CD4-positive, alpha-beta memory T cell (primary cell): ENCODE data around the gene CGA. TPM values are rescaled to one million over a fixed set of nuclear protein-coding genes. Genes with fewer than 3 reads are reported as not detected.
"Not testable (repeated sequence)": the region's sequence is repeated elsewhere in the genome, so short reads cannot be mapped to it uniquely, and the experiment has no call there.

Experiments used
- CTCF ChIA-PET: fragments of 350-600 bp; sonication (Branson Sonifier 250); formaldehyde crosslinking; loops from one replicate; lab custom pipeline; 2021; ENCODE audit warnings: inconsistent platforms; ENCODE audit not compliant: partially characterized antibody; lab: Charles Lee
- POLR2A ChIA-PET: fragments of 350-600 bp; sonication (Branson Sonifier 250); formaldehyde crosslinking; loops from one replicate; lab custom pipeline; 2021; ENCODE audit not compliant: partially characterized antibody; lab: Charles Lee
- DNase-seq, 5 donors: peaks; one replicate each; pipeline versions ENCODE4 v3.0.0 to v3.0.0-alpha.2; 2020 to 2022; ENCODE audit warnings: mixed read lengths in 1 of 5
- H3K27ac ChIP-seq: one replicate; pipeline ENCODE4 v1.7.0; 2013; ENCODE audit warnings: low read depth, low read length
- H3K27me3 ChIP-seq: 2 replicates; pipeline ENCODE4 v1.7.0; 2013; ENCODE audit warnings: mild to moderate bottlenecking, low read length, moderate library complexity; ENCODE audit not compliant: insufficient read depth
- H3K36me3 ChIP-seq: 2 replicates; pipeline ENCODE4 v1.7.0; 2013; ENCODE audit warnings: mild to moderate bottlenecking, low read length, moderate library complexity; ENCODE audit not compliant: insufficient read depth
- H3K4me1 ChIP-seq: 2 replicates; pipeline ENCODE4 v1.7.0; 2013; ENCODE audit warnings: mild to moderate bottlenecking, low read length, moderate library complexity; ENCODE audit not compliant: insufficient read depth
- H3K4me3 ChIP-seq, 2 donors: one replicate each; pipeline ENCODE4 v1.7.0; 2013; ENCODE audit warnings: low read length in 2 of 2, mild to moderate bottlenecking in 1 of 2
- H3K9me3 ChIP-seq, 2 donors: one replicate each; pipeline ENCODE4 v1.7.0; 2013; ENCODE audit warnings: low read length in 2 of 2, control low read depth in 1 of 2; ENCODE audit not compliant: control insufficient read depth in 1 of 2
- H3K27ac Mint-ChIP-seq, 7 donors: one replicate each; pipeline ENCODE4 v1.8.0; 2020 to 2021; ENCODE audit warnings: mixed read lengths in 7 of 7, mild to moderate bottlenecking in 6 of 7, inconsistent platforms in 3 of 7, moderate library complexity in 3 of 7
- H3K27me3 Mint-ChIP-seq, 2 donors: one replicate each; pipeline ENCODE4 v1.8.0; 2020 to 2021; ENCODE audit warnings: mixed read lengths in 2 of 2
- H3K36me3 Mint-ChIP-seq, 2 donors: one replicate each; pipeline ENCODE4 v1.8.0; 2020 to 2021; ENCODE audit warnings: mixed read lengths in 2 of 2, inconsistent platforms in 1 of 2, mild to moderate bottlenecking in 1 of 2
- H3K4me1 Mint-ChIP-seq, 4 donors: one replicate each; pipeline ENCODE4 v1.8.0; 2020 to 2021; ENCODE audit warnings: mixed read lengths in 4 of 4, mild to moderate bottlenecking in 1 of 4
- H3K4me3 Mint-ChIP-seq, 8 donors: one replicate each; pipeline ENCODE4 v1.8.0; 2020 to 2021; ENCODE audit warnings: mixed read lengths in 8 of 8, mild to moderate bottlenecking in 7 of 8, moderate library complexity in 6 of 8, inconsistent platforms in 3 of 8
- H3K9me3 Mint-ChIP-seq, 8 donors: one replicate each; pipeline ENCODE4 v1.8.0; 2020 to 2021; ENCODE audit warnings: mixed read lengths in 8 of 8, mild to moderate bottlenecking in 5 of 8, inconsistent platforms in 3 of 8, moderate library complexity in 1 of 8
- intact Hi-C: fragments of 100-400 bp; cut with micrococcal nuclease; formaldehyde crosslinking; loops from one replicate; pipeline ENCODE4 v1.15.1; 2023
- polyA plus RNA-seq, 2 donors: library from polyadenylated mRNA; unstranded; fragments of 300-500 nt; fragmentation: Illumina TruSeq; gene quantifications; one replicate each; pipeline ENCODE4 v1.2.3, GENCODE V29; 2021
- total RNA-seq, 2 experiments: library from RNA; stranded (reverse); gene quantifications; one replicate each; pipeline ENCODE4 v1.2.3, GENCODE V29; 2021

CGA gene
- not detected for total RNA-seq
- not detected for polyA plus RNA-seq

DNA sequence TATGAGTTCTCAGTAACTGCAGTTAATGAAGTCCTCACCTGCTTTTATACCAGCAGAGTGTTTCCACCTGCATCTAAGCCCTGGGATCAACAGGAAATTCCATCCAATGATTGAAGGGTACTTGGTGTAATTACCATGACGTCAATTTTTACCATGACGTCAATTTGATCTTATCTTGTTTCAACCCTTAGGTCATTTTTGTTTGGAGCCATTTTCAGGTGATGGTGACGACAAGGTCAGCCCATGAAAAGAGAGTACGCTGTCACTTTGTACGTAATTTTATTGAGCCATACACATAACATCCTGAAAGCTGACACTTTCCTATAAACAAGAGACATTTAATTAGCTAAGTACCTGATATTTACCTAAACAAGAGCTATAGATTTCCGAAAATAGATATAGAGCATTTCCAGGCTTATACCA, at the start of gene CGA:
TSS of gene CGA (minus strand) at position 20 of the 423 bp plus-strand sequence. CDS start 6,906 bp downstream, outside the sequence.
- no peak within 1 kb of the TSS for H3K27ac Mint-ChIP-seq
- H3K36me3 Mint-ChIP-seq, result no peaks in the 10 kb centered on the region
- Histone ChIP-seq H3K27ac (no peak within 1 kb of the TSS), H3K36me3 (no peaks in the 10 kb centered on the region), H3K4me1 (no peaks in the 10 kb centered on the region), H3K27me3 (no peaks in the 10 kb centered on the region), H3K9me3 (no peaks in the 10 kb centered on the region), H3K4me3 (no peak within 1 kb of the TSS)
- peaks cover 9 to 12% of the 10 kb centered on the region in 2 donors for H3K27me3 Mint-ChIP-seq
- peaks cover 0 to 2% (median 0%) of the 10 kb centered on the region in 4 donors for H3K4me1 Mint-ChIP-seq
- no peak for DNase-seq
- ChIA-PET POLR2A (no interaction called here), CTCF (interaction anchor here (1.5 to 3.4 kb wide), 2 partner anchors 16 to 20 kb away, joined by 4 to 15 read pairs; no protein-coding TSS in a partner anchor)
- no peaks in the 10 kb centered on the region for H3K9me3 Mint-ChIP-seq
- intact Hi-C loops, result no loop called here
- H3K4me3 Mint-ChIP-seq, result no peak within 1 kb of the TSS

DNA sequence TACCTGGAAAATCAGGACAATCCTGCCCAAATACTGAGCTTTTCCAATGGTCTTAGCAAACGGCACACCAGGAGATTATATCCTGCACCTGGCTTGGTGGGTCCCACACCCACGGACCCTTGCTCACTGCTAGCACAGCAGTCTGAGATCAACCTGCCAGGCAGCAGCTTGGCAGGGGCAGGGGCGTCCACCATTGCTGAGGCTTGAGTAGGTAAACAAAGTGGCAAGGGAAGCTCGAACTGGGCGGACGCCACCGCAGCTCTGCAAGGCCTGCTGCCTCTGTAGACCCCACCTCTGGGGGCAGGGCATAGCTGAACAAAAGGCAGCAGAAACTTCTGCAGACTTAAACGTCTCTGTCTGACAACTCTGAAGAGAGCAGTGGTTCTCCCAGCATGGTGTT, 45.0 kb upstream of the CGA start:
- not testable (repeated sequence) for H3K36me3 ChIP-seq, H3K27ac Mint-ChIP-seq, H3K27me3 ChIP-seq, H3K4me1 Mint-ChIP-seq, DNase-seq, H3K4me3 Mint-ChIP-seq, H3K36me3 Mint-ChIP-seq, H3K9me3 ChIP-seq, H3K27me3 Mint-ChIP-seq, H3K4me3 ChIP-seq, H3K9me3 Mint-ChIP-seq, H3K27ac ChIP-seq, H3K4me1 ChIP-seq
- ChIA-PET CTCF (interaction anchor here (0.8 to 5.4 kb wide), 30 partner anchors 9 to 1729 kb away, joined by 3 to 73 read pairs (median 4); partner anchors contain the start of genes AKIRIN2 and ZNF292), POLR2A (interaction anchor here (1.1 kb wide), 1 partner anchor 16 kb away, joined by 3 read pairs; the partner anchor contains the start of gene ZNF292)
- intact Hi-C loops, result loop anchor here (1.0 to 2.0 kb wide), 6 partner anchors 15 to 1730 kb away; partner anchors contain the start of genes SMIM8 and ZNF292

DNA sequence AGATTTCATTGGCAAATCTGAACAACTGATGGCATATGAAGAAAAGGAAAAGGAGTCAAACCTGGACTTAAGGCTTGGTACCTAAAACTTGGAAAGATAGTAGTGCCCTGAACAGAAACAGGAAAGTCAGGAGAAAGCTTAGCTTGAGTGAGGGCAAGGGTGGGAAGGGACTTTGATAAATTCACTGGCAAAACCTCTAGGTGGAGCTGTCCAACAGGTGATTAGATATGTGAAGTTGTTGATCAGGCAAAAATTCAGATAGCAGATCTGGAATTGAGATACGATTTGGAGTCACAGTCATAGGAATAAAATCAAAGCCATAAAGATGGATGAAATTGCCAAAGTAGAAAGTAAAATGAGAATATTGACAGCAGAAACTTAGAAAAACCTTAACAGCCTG, 44.3 kb upstream of the CGA start:
- Histone ChIP-seq H3K27me3 (no peaks in the 10 kb centered on the region), H3K36me3 (no peaks in the 10 kb centered on the region), H3K9me3 (no peaks in the 10 kb centered on the region), H3K4me3 (no peak overlapping the region), H3K27ac (no peak overlapping the region), H3K4me1 (no peaks in the 10 kb centered on the region)
- ChIA-PET POLR2A (no interaction called here), CTCF (interaction anchor here (0.6 to 5.4 kb wide), 32 partner anchors 8 to 1730 kb away, joined by 3 to 73 read pairs (median 4); partner anchors contain the start of genes AKIRIN2 and ZNF292)
- peak overlapping the region in 1 of 7 donors; percentile 80 for H3K27ac Mint-ChIP-seq
- intact Hi-C loops, result loop anchor here (1.0 to 2.0 kb wide), 6 partner anchors 16 to 1731 kb away; partner anchors contain the start of genes SMIM8 and ZNF292
- no peaks in the 10 kb centered on the region for H3K36me3 Mint-ChIP-seq
- peak; percentile 50 to 71 (median 68) for DNase-seq
- H3K4me1 Mint-ChIP-seq, result peaks cover 0 to 4% (median 3%) of the 10 kb centered on the region in 4 donors
- H3K27me3 Mint-ChIP-seq, result peaks cover 5 to 6% of the 10 kb centered on the region in 2 donors
- no peaks in the 10 kb centered on the region for H3K9me3 Mint-ChIP-seq
- no peak overlapping the region for H3K4me3 Mint-ChIP-seq

GRCh38 chr6:87136963-87137362, 42.1 kb upstream of the CGA start:
- intact Hi-C loops, result no loop called here
- H3K27me3 Mint-ChIP-seq, result peaks cover 2 to 6% of the 10 kb centered on the region in 2 donors
- Histone ChIP-seq H3K27me3 (no peaks in the 10 kb centered on the region), H3K36me3 (no peaks in the 10 kb centered on the region), H3K9me3 (no peaks in the 10 kb centered on the region), H3K4me3 (no peak overlapping the region), H3K27ac (no peak overlapping the region), H3K4me1 (no peaks in the 10 kb centered on the region)
- H3K36me3 Mint-ChIP-seq, result no peaks in the 10 kb centered on the region
- DNase-seq, result no peak
- ChIA-PET POLR2A (no interaction called here), CTCF (interaction anchor here (1.0 to 5.4 kb wide), 3 partner anchors 10 to 104 kb away, joined by 3 to 73 read pairs (median 17); no protein-coding TSS in a partner anchor)
- H3K27ac Mint-ChIP-seq, result no peak overlapping the region
- peaks cover 0 to under 1% (median 0%) of the 10 kb centered on the region in 8 donors for H3K9me3 Mint-ChIP-seq
- H3K4me3 Mint-ChIP-seq, result no peak overlapping the region
- H3K4me1 Mint-ChIP-seq, result peaks cover 0 to 4% (median 3%) of the 10 kb centered on the region in 4 donors

DNA sequence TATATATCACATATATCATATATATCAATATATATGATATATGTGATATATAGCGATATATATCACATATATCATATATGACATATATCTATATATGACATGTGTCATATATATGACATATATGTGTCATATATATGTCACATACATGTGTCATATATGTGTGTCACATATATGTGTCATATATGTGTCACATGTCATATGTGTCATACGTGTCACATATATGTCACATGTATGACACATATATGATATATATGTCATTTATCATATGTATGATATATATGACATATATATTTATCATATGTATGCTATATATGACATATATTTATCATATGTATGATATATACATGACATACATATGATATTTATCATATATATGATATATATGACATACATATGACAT, 32.8 kb upstream of the CGA start:
- no peak for DNase-seq
- H3K9me3 Mint-ChIP-seq, result peaks cover 0 to 4% (median 0%) of the 10 kb centered on the region in 8 donors
- no peaks in the 10 kb centered on the region for H3K36me3 Mint-ChIP-seq
- Histone ChIP-seq H3K27ac (no peak overlapping the region), H3K9me3 (no peaks in the 10 kb centered on the region), H3K4me1 (no peaks in the 10 kb centered on the region), H3K27me3 (no peaks in the 10 kb centered on the region), H3K36me3 (no peaks in the 10 kb centered on the region), H3K4me3 (no peak overlapping the region)
- H3K4me3 Mint-ChIP-seq, result no peak overlapping the region
- ChIA-PET CTCF (no interaction called here), POLR2A (no interaction called here)
- no peak overlapping the region for H3K27ac Mint-ChIP-seq
- peaks cover 2 to 5% of the 10 kb centered on the region in 2 donors for H3K27me3 Mint-ChIP-seq
- H3K4me1 Mint-ChIP-seq, result no peaks in the 10 kb centered on the region
- intact Hi-C loops, result no loop called here

GRCh38 chr6:87126501-87126900, 31.6 kb upstream of the CGA start:
- no peaks in the 10 kb centered on the region for H3K27me3 ChIP-seq
- H3K4me3 Mint-ChIP-seq, result no peak overlapping the region
- H3K4me1 ChIP-seq, result no peaks in the 10 kb centered on the region
- POLR2A ChIA-PET, result no interaction called here
- H3K27me3 Mint-ChIP-seq, result peaks cover 5 to 6% of the 10 kb centered on the region in 2 donors
- no peaks in the 10 kb centered on the region for H3K4me1 Mint-ChIP-seq
- intact Hi-C loops, result no loop called here
- H3K36me3 Mint-ChIP-seq, result no peaks in the 10 kb centered on the region
- peaks cover 0 to 5% (median 0%) of the 10 kb centered on the region in 8 donors for H3K9me3 Mint-ChIP-seq
- CTCF ChIA-PET, result interaction anchor here (1.4 kb wide), 1 partner anchor 10 kb away, joined by 3 read pairs; no protein-coding TSS in a partner anchor
- no peak overlapping the region for H3K4me3 ChIP-seq
- no peak overlapping the region for H3K27ac Mint-ChIP-seq
- DNase-seq, result no peak
- H3K27ac ChIP-seq, result no peak overlapping the region
- no peaks in the 10 kb centered on the region for H3K9me3 ChIP-seq
- H3K36me3 ChIP-seq, result no peaks in the 10 kb centered on the region

DNA sequence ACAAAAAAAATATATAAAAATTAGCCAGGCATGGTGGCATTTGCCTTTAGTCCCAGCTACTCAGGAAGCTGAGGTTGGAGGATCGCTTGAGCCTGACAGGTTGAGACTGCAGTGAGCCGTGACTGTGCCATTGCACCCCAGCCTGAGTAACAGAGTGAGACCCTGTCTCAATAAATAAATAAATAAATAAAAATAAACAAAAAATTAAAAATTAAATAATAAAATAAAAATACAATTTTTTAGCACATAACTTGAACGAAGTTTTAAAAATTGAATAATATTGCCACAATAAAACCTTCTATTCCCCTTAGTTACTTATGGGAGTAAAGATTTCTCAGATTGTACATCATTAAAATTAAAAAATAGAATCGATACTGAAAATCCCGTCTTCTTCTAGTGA, 29.2 kb upstream of the CGA start:
- Mint-ChIP-seq H3K36me3 (no peaks in the 10 kb centered on the region), H3K4me1 (no peaks in the 10 kb centered on the region), H3K27ac (no peak overlapping the region), H3K9me3 (peaks cover 0 to 6% (median 0%) of the 10 kb centered on the region in 8 donors), H3K27me3 (peaks cover 7 to 11% of the 10 kb centered on the region in 2 donors), H3K4me3 (no peak overlapping the region)
- Histone ChIP-seq H3K27ac (no peak overlapping the region), H3K4me3 (no peak overlapping the region), H3K36me3 (no peaks in the 10 kb centered on the region), H3K27me3 (no peaks in the 10 kb centered on the region), H3K9me3 (no peaks in the 10 kb centered on the region), H3K4me1 (no peaks in the 10 kb centered on the region)
- intact Hi-C loops, result no loop called here
- ChIA-PET POLR2A (no interaction called here), CTCF (no interaction called here)
- no peak for DNase-seq
